Testis (tissue), 3 donors: ENCODE measurements around the gene ARTN. TPM values are rescaled to one million over a fixed set of nuclear protein-coding genes. Genes with fewer than 3 reads are reported as not detected.

Experiments used
- DNase-seq: peaks from one replicate; pipeline ENCODE4 v3.0.0-alpha.2; 2019
- H3K27ac ChIP-seq, 2 donors: fragments of 200-600 bp; sonication (generic); one replicate each; pipeline ENCODE4 v1.5.1; 2019
- H3K27me3 ChIP-seq: fragments of 200-600 bp; sonication (generic); one replicate; pipeline ENCODE4 v1.5.1; 2019
- H3K36me3 ChIP-seq: fragments of 200-600 bp; sonication (generic); one replicate; pipeline ENCODE4 v1.5.1; 2017; ENCODE audit warnings: low read depth; ENCODE audit errors: missing control alignments
- H3K4me1 ChIP-seq: fragments of 200-600 bp; sonication (generic); one replicate; pipeline ENCODE4 v1.5.1; 2019
- H3K4me3 ChIP-seq, 2 donors: fragments of 200-600 bp; sonication (generic); one replicate each; pipeline ENCODE4 v1.5.1; 2017 to 2019
- H3K9me3 ChIP-seq: fragments of 200-600 bp; sonication (generic); one replicate; pipeline ENCODE4 v1.5.1; 2017
- POLR2A ChIP-seq: fragments of 450-650 bp; IDR thresholded peaks from one replicate; pipeline ENCODE4 v1.6.1; 2017; ENCODE audit warnings: antibody characterized with exemption, mild to moderate bottlenecking, moderate library complexity
- WGBS, 2 donors: methylation state at CpG; one replicate each; pipeline ENCODE4 v1.1.5; 2018; 5-methylcytosine and 5-hydroxymethylcytosine counted together
- intact Hi-C: fragments of 100-400 bp; cut with DNase I; formaldehyde crosslinking; loops from one replicate; pipeline ENCODE4 v1.15.1; 2023; ENCODE audit warnings: low total_unique reads
- polyA plus RNA-seq: library from polyadenylated mRNA; stranded (reverse); fragments of 350-450 nt; fragmentation: Illumina TruSeq; extraction: RNeasy Lipid Tissue Mini Kit (QIAGEN cat#74804); gene quantifications from one replicate; pipeline ENCODE4 v1.2.3, GENCODE V29; 2014; ENCODE audit warnings: low read depth, low replicate concordance; ENCODE audit not compliant: insufficient read depth
- total RNA-seq, 2 donors: library from RNA; depleted of rRNA; stranded (reverse); fragments of >200 nt; gene quantifications; one replicate each; pipeline ENCODE4 v1.2.3, GENCODE V29; 2016
- TF ChIP-seq, protein P1 (sequence below), 3 experiments: fragments of 450-650 bp in 2 of 3; fragments of 200-600 bp in 1 of 3; sonication (generic) in 1 of 3; IDR thresholded peaks; one replicate each; pipeline ENCODE4 v1.5.1; 2016 to 2019; ENCODE audit warnings: antibody characterized with exemption in 3 of 3, mild to moderate bottlenecking in 2 of 3, moderate library complexity in 1 of 3

Gene ARTN
- total and polyA plus RNA-seq, 3 donors from 2014 or later: 1.6 to 5.4 (median 1.9) TPM

DNA sequence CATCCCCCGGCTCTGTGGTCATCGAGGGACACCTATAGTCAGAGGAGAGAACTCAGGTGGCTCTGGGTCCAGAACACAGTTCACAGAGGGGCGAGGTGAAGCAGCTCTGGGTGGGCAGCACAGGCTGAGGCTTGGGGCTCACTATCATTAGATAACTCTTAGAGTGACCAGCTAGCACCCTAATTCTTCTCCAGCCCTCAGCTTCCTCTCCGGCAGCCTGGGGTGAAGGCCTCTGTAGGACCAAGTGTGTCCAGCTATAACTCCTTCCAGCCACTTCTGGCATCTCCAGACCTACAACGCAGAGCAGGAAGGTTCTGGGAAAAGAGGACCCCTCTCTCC is 1.4 kb downstream of the ARTN start:
- no peaks in the 10 kb centered on the region for H3K9me3 ChIP-seq
- TF ChIP-seq, protein P1, sequence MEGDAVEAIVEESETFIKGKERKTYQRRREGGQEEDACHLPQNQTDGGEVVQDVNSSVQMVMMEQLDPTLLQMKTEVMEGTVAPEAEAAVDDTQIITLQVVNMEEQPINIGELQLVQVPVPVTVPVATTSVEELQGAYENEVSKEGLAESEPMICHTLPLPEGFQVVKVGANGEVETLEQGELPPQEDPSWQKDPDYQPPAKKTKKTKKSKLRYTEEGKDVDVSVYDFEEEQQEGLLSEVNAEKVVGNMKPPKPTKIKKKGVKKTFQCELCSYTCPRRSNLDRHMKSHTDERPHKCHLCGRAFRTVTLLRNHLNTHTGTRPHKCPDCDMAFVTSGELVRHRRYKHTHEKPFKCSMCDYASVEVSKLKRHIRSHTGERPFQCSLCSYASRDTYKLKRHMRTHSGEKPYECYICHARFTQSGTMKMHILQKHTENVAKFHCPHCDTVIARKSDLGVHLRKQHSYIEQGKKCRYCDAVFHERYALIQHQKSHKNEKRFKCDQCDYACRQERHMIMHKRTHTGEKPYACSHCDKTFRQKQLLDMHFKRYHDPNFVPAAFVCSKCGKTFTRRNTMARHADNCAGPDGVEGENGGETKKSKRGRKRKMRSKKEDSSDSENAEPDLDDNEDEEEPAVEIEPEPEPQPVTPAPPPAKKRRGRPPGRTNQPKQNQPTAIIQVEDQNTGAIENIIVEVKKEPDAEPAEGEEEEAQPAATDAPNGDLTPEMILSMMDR (IDR thresholded peaks at IDR 0.05): no peak
- TF ChIP-seq POLR2A: no peak
- H3K4me3 ChIP-seq: no peak overlapping the region
- WGBS, 2 donors: 47 to 80% methylated on average over 2 to 5 of the region's 5 CpGs
- peaks cover 15% of the 10 kb centered on the region for H3K4me1 ChIP-seq
- intact Hi-C loops: loop anchor here (10.0 kb wide), 1 partner anchor 400 kb away; the partner anchor contains the start of gene PTPRF
- no peaks in the 10 kb centered on the region for H3K27me3 ChIP-seq
- H3K27ac ChIP-seq: no peak overlapping the region
- DNase-seq: no peak
- H3K36me3 ChIP-seq: no peaks in the 10 kb centered on the region

DNA sequence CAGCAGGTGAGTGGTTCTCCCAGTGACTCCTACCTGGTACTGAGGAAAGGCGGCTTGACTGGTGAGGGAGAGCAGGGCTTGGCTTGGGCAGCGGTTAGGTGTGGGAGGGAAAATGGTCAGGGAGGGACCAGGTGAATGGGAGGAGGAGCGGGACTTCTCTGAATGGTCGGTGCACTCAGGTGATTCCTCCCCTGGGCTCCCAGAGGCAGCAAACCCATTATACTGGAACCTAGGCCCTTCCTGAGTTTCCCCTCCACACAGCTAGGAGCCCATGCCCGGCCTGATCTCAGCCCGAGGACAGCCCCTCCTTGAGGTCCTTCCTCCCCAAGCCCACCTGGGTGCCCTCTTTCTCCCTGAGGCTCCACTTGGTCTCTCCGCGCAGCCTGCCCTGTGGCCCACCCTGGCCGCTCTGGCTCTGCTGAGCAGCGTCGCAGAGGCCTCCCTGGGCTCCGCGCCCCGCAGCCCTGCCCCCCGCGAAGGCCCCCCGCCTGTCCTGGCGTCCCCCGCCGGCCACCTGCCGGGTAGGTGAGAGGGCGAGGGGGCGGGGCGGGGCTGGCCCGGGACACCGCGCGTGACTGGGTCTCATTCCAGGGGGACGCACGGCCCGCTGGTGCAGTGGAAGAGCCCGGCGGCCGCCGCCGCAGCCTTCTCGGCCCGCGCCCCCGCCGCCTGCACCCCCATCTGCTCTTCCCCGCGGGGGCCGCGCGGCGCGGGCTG is 2.3 kb downstream of the ARTN start:
- intact Hi-C loops: loop anchor here (2.0 to 10.0 kb wide), 2 partner anchors 173 to 401 kb away; partner anchors contain the start of gene PTPRF
- no peak overlapping the region for H3K27ac ChIP-seq

DNA sequence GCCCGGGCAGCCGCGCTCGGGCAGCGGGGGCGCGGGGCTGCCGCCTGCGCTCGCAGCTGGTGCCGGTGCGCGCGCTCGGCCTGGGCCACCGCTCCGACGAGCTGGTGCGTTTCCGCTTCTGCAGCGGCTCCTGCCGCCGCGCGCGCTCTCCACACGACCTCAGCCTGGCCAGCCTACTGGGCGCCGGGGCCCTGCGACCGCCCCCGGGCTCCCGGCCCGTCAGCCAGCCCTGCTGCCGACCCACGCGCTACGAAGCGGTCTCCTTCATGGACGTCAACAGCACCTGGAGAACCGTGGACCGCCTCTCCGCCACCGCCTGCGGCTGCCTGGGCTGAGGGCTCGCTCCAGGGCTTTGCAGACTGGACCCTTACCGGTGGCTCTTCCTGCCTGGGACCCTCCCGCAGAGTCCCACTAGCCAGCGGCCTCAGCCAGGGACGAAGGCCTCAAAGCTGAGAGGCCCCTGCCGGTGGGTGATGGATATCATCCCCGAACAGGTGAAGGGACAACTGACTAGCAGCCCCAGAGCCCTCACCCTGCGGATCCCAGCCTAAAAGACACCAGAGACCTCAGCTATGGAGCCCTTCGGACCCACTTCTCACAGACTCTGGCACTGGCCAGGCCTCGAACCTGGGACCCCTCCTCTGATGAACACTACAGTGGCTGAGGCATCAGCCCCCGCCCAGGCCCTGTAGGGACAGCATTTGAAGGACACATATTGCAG is 3.0 kb downstream of the ARTN start:
- peaks cover 15% of the 10 kb centered on the region for H3K4me1 ChIP-seq
- intact Hi-C loops: loop anchor here (2.0 to 10.0 kb wide), 2 partner anchors 174 to 402 kb away; partner anchors contain the start of gene PTPRF

More for the DNA sequence above, 2.3 kb downstream of the ARTN start:
- peak overlapping the region; percentile 39 to 40 for H3K4me3 ChIP-seq
- DNase-seq: no peak
- no peaks in the 10 kb centered on the region for H3K27me3 ChIP-seq
- TF ChIP-seq, protein P1 (IDR thresholded peaks at IDR 0.05): no peak
- no peak for TF ChIP-seq POLR2A
- no peaks in the 10 kb centered on the region for H3K9me3 ChIP-seq
- peaks cover 15% of the 10 kb centered on the region for H3K4me1 ChIP-seq
- no peaks in the 10 kb centered on the region for H3K36me3 ChIP-seq
- 24 to 55% methylated on average over 4 to 14 of the region's 48 CpGs for WGBS, 2 donors

DNA sequence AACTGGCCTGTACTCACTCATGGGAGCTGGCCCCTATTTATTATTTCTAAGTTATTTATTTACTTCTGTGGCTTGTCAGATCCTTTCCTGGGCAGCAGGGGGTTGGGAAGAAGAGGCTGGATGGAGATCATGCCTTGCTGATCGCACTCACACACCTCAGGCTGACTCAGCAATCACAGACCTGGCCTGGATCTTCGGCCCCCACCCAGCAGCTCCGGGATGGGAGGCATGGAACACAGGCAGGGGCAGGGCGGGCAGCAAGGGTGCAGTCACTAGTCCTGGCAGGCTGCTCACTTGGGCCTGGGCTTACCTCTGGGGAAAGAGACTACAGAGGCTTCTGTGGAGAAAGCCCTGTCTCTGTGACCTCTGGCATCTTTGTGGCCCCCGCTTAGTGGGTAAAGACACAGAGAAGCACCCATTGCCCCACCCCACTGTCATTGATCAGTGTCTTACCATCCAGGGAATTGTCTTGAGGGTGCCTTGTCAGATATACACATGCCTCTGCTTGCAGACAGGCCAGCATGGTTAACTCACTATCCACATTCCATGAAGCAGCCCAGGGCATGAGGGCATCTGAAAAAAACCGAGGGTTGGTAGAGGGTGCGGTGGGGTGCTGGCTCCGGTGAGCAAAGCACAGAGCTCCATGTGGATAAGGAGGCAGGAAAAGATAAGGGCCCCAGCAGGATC is 3.7 kb downstream of the ARTN start:
- no peaks in the 10 kb centered on the region for H3K36me3 ChIP-seq
- peaks cover 15% of the 10 kb centered on the region for H3K4me1 ChIP-seq
- WGBS, 2 donors: 91% methylated on average over 7 to 8 of the region's 8 CpGs
- no peak overlapping the region for H3K4me3 ChIP-seq
- intact Hi-C loops: loop anchor here (2.0 to 10.0 kb wide), 2 partner anchors 175 to 403 kb away; partner anchors contain the start of gene PTPRF
- no peak for DNase-seq
- no peaks in the 10 kb centered on the region for H3K27me3 ChIP-seq
- H3K9me3 ChIP-seq: no peaks in the 10 kb centered on the region
- no peak overlapping the region for H3K27ac ChIP-seq
- TF ChIP-seq, protein P1 (IDR thresholded peaks at IDR 0.05): no peak
- TF ChIP-seq POLR2A: no peak

More for the DNA sequence above, 3.0 kb downstream of the ARTN start:
- Histone ChIP-seq H3K9me3 (no peaks in the 10 kb centered on the region), H3K27ac (no peak overlapping the region), H3K36me3 (no peaks in the 10 kb centered on the region), H3K27me3 (no peaks in the 10 kb centered on the region), H3K4me3 (peak overlapping the region; percentile 34 to 40)
- 8% methylated on average over 42 of the region's 56 CpGs; no CpG with 5 or more reads in 1 of the 2 donors for WGBS, 2 donors
- DNase-seq: peak; percentile 40
- TF ChIP-seq, protein P1 (IDR thresholded peaks at IDR 0.05): no peak
- TF ChIP-seq POLR2A: no peak
